GM19238 (cell line): ENCODE results near the gene CLUH.
"Not testable (repeated sequence)": the region's sequence is repeated elsewhere in the genome, so short reads cannot be mapped to it uniquely, and the experiment has no call there.

Experiments
- DNase-seq: peaks from one replicate; pipeline ENCODE4 v3.0.0; 2011; ENCODE audit warnings: low spot score; ENCODE audit not compliant: insufficient read length

Gene CLUH

GRCh38 chr17:2701161-2701995, 10.2 kb downstream of the CLUH start:
- peak; percentile 4 for DNase-seq

- DNase-seq, result no peak
These were observed 10.9 kb downstream of the CLUH start for GRCh38 chr17:2700491-2701141.

DNA sequence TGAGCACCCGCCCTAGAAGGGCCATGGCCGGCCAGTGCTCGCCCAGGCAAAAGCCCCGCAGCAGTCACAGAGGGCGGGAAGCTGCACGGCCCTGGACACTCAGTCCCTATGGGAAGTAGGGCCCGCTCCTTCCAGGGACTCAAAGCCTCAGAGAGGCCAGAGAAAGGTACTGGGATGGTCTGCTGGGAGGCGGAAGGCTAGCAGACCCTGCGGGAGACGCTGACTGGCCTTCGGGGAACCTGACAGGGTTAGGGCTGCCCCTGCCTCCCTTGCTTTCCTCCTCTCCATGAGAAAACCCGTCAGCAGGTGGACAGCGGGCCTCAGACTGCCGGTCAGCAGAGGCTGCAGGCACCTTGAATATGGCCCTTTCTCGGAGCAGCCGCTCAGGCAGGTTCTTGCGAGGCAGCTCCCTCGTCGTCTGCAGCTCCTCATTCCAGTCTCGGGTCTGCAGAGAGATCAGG, 11.5 kb downstream of the CLUH start:
- peak; percentile 4 for DNase-seq

DNA sequence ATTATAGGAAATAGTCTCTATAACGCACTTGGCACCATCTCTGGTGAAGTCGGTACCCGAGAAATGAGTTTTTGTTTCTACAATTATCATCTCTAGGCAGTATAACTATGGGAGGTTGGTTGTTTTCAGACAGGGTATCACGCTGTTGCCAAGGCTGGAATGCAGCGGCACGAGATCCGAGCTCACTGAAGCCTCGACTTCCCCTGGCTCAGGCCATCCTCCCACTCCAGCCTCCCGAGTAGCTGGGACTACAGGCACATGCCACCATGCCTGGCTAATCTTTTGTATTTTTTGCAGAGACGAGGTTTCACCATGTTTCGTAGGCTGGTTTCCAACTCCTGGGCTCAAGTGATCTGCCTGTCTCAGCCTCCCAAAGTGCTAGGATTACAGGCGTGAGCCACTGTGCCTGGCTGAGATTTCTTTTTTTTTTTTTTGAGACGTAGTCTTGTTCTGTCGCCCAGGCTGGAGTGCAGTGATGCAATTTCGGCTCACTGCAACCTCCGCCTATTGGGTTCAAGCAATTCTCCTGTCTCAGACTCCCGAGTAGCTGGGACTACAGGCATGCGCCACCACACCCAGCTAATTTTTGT, 12.3 kb downstream of the CLUH start:
- not testable (repeated sequence) for DNase-seq

DNA sequence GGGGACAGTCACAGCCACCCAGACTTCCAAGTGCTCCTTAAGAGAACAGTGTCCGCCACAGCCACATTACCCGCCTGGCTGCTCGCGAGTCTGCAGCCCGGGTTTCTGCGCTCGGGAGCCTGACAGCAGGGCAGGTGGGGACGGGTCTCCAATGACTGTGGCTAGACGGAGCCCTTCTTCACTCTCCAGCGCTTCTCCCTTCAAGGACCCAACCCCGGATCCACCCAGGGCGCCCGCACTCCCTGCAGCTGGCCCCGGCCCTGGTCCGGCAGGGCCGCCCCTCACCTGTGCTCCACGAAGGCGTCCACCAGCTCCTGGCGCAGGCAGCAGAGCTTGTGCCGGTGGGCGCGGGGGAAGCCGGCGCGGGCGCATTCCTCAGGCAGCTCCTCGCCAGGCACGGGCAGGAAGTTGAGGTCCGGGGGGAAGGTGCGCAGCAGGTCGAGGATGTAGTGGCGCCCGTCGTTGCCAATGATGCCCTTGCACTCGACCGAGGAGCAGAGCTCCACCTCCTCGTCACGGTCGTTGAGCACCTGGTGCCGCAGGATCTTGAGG, 13.9 kb downstream of the CLUH start:
- peak; percentile 8 for DNase-seq

- peak; percentile 7 for DNase-seq
These were observed 15.4 kb downstream of the CLUH start for GRCh38 chr17:2695961-2696760.

DNA sequence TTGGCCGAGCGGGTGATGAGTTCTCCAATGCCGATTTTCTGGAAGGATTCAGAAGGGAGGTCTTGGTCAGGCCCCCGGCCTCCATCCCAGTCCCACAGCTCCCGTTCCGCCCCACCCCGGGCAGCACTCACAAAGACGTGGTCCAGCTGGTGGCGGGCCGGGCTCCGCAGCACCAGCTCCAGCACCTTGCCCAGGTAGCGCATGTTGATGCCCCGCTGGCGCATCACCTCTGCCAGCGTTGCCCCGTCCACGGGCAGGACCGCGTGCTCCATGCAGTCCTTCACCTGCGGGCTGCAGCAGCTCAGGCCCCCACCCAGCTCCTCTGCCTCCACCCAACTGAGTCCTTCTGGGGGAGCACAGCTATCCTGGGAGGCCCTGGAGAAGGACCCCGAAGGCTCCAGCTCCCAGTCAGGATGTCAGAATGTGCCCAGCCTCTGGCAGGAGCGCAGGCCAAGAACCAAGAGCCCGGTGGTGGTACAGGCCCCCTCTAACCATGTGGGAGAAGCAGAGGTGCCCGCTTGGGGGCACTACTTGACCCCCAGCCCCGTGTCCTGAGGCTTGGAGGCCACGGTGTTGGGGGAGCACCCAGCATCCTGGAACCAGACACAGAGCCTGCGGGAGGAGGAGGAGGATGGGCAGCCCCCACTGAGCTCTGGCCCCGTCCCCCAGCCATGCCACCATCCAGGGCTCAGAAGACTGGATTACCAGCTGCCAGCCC, 16.2 kb downstream of the CLUH start:
- DNase-seq, result peak; percentile 5

GRCh38 chr17:2694381-2695242, 17.0 kb downstream of the CLUH start:
- DNase-seq, result no peak

GRCh38 chr17:2693561-2694380, 17.8 kb downstream of the CLUH start:
- no peak for DNase-seq

GRCh38 chr17:2692781-2693135, 18.8 kb downstream of the CLUH start:
- peak; percentile 5 for DNase-seq

DNA sequence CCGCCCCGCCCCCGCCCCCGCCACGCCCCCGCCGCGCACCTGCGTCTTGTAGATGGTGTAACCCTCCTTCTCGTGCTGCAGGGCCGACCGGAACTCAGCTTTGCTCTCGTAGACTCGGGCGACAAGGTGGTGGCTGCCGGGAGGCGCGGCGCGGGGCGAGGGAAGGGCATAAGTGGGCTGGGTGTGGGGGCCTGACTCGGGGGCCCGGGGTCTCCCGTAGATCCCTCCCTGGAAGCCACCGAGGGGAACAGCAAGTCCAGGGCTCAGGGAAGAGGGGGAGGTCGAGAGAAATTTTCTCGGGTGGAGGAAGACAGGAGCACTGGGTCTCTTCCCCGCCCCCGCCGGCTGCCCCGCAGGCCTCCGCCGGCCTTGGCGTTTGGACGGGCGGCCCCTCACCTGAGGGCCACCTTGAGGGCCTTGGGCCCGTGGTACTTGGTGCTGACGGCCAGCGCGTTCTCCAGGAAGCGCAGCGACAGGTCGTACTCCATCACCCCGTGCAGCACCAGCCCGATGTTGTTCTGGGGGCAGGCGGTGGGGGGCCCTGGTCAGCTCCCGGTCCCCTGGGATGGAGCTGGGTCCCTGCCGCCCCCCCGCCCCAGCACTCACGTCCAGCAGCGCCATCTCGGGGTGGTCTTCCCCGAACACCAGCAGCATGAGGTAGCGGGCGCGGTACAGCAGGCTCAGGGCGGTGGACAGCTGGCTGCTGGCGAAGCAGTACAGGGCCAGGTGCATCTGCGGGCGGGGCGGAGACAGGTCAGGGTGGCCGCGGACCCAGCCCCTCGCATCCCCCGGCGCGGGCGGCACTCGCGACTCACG, 19.4 kb downstream of the CLUH start:
- DNase-seq, result no peak

DNA sequence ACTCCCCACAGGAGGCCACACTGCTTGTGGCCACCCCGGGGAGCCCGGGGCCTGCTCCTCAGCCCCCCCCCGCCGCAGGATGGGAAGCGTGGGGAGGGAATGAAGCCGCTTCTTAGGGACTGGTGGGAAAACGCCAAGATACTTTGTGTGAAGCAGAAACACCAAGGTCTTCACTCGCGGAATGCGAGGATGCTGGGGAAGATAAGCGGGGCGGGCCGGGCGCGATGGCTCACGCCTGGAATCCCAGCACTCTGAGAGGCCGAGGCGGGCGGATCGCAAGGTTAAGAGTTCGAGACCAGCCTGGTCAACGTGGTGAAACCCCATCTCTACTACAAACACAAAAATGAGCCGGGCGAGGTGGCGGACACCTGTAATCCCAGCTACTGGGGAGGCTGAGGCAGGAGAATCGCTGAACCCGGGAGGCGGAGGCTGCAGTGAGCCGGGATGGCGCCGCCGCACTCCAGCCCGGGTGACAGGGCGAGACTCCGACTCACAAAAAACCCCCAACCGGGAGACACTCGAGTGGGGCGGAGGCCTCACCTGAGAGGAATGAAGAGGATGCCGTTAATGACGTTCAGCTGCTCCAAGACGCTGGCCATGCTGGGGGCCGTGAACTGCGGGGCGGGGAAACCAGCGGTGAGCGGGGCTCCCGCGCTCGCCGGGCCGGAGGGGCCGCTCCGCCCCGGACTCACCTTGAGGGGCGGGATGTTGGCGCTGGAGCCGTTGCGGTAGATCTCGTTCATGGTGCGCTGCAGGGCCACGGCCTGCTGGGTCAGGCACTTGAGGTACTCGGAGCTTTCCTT, 20.3 kb downstream of the CLUH start:
- no peak for DNase-seq

DNA sequence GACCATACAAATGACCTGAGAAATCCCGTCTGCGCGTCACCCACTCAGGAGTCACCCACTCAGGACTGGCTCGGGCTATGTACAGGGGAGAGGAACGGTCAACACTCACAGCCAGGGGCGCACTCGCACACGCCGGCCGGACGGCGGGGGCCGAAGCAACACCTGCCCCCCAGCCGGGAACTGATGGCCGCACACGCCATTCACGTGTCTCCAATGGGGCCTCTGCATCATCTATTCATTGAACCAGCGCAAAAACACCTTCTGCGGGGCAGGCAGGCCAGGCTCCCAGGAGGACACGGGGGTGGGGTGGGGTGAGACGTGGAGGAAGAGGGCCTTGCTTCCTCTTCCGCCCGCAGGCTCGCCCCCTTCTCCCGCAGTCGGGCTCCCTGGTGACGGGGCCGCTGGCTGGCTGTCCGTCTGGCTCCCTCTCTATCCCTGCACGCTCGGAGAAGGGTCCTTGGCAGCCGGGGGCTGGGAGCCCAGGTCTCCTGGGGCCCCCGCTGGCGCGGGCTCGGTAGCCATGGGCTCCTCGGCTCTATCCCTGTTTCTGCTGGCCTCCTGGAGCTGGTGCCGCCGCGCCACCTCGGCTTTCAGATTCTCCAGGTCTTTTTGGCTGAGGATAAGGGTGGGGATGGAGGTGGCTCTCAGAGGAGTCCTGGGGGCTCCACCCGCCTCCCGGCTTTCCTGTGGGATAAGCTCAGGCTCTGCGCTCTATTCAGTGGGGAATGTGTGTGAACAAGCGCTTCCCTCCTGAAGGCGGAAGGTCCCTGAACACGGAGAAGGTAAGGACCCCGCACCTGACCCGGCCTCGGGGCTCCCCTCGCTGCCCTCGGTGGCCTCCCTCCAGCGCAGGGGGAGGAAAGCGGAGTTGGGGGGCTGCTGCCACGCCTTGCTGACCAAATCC, 21.1 kb downstream of the CLUH start:
- DNase-seq, result no peak

GRCh38 chr17:2689411-2690164, 22.0 kb downstream of the CLUH start:
- DNase-seq, result peak; percentile 3
